GM10266 (cell line): Measurements from ENCODE around the gene GALNT4.

Experiments used
- DNase-seq: peaks from one replicate; pipeline ENCODE4 v3.0.0; 2012; ENCODE audit errors: extremely low spot score
- TF ChIP-seq, protein P1 (sequence below): IDR thresholded peaks from 2 replicates; pipeline ENCODE4 v1.5.1; 2012; ENCODE audit warnings: mild to moderate bottlenecking, low read depth; ENCODE audit not compliant: control insufficient read depth, insufficient read depth; ENCODE audit errors: missing control alignments

GALNT4 gene

DNA sequence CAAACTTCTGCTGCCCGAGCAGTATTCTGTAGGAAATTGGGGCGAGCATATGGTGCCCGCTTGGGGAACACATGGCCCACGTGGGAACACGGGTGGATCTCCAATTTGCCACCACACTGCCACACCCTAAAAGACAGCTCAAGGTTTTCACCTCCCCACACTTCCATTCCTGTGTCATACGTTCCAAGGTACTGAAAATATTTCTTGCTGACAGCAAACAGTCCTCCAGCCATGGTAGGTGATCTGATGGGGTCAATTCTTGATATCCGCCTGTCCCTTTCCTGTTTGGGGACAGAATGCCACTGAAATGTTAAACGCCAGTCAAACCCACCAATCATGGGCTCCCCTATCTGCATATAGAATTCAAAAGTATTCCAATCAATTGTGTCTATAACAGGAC, 1.2 kb downstream of the GALNT4 start:
- no peak for DNase-seq
- TF ChIP-seq, protein P1, sequence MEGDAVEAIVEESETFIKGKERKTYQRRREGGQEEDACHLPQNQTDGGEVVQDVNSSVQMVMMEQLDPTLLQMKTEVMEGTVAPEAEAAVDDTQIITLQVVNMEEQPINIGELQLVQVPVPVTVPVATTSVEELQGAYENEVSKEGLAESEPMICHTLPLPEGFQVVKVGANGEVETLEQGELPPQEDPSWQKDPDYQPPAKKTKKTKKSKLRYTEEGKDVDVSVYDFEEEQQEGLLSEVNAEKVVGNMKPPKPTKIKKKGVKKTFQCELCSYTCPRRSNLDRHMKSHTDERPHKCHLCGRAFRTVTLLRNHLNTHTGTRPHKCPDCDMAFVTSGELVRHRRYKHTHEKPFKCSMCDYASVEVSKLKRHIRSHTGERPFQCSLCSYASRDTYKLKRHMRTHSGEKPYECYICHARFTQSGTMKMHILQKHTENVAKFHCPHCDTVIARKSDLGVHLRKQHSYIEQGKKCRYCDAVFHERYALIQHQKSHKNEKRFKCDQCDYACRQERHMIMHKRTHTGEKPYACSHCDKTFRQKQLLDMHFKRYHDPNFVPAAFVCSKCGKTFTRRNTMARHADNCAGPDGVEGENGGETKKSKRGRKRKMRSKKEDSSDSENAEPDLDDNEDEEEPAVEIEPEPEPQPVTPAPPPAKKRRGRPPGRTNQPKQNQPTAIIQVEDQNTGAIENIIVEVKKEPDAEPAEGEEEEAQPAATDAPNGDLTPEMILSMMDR = no peak

DNA sequence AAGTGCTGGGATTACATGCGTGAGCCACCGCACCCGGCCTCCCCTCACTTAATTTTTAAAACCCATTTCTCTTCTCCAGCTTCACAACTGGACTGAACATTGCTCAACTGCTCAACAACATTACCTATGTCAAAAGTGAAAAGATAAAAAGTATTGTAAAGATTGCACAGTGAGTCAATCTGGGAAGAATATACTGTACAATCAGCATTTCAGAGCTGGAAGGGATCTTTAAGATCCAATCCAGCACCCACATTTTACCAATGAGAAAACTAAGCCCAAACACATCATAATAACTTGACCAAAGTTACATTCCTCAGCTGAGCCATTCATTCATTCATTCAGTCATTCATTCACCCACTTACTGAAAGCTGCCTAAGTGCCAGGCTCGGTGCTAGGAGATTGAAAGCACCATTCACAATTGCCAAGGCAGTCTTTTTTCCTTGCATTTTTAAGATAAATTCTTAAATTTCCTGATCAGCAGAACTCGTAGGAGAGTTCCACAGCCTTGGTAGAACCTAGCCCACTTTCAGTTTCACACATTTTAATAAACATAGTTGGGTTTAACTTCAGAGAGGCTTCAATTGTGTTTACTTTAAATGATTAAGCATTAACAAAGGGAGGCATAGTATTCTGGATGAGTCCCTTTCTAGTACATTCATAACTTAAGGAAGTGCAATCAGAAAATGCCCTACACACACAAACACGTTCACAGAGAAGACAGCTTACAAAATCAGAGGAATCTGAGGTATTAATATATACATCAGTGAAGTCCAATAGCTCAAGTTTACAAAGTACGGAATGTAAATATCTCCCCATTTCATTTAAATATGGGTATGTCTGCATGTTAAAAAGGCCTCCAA, 3.0 kb downstream of the GALNT4 start:
- TF ChIP-seq, protein P1 = no peak
- DNase-seq = no peak

DNA sequence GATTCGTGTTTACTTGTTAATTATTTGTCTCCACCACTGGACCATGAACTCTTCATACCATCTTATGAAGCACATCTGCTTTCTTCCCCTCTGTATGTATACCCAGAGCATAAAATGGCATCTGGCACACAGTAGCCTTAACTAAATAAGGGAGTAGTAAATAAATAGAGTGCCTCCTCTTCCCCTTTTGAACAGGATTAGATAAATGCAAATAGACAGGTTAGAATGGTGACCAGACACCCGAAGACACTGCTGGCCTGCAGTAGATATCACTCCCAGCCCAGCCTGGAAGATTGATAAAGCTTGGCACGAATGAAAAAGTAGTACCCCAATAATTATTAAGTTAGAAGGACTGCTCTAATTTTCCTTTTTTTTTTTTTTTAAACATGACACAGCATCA, 6.9 kb downstream of the GALNT4 start:
- no peak for DNase-seq
- TF ChIP-seq, protein P1 = no peak

DNA sequence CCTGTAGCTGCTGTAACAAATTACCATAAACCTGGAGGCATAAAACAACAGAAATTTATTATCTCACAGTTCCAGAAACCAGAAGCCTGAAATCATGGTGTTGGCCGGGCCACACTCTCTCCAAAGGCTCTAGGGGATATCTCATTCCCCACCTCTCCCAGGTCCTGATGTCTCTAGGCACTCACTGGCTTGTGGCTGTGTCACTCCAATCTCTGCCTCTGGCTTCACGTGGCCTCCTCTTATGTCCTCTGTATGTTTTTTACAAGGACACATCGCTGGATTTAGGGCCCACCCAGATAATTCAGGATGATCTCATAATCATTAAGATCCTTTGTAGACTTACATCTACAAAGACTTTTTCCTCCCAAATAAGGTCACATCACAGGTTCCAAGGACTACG, 8.0 kb downstream of the GALNT4 start:
- no peak for DNase-seq
- TF ChIP-seq, protein P1 = no peak

DNA sequence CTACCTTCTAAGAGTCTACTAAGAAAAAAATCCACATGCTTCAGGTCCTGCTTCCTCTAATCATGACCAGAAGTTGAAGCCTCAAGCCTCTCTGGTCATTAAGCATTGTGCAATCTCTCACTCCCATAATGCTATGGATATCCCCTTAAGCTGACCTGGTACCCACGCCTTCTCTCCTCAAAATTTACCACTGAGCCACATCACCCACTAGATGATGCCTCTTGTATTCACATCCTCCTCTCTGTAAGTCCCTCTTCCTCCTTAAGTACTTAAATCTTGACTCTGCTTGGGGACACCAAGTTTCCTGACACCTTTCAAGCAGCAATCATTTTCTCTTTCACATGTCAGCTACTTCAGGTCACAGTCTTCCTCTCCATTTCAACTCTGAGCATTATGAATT, 9.8 kb downstream of the GALNT4 start:
- DNase-seq = peak; percentile 35

DNA sequence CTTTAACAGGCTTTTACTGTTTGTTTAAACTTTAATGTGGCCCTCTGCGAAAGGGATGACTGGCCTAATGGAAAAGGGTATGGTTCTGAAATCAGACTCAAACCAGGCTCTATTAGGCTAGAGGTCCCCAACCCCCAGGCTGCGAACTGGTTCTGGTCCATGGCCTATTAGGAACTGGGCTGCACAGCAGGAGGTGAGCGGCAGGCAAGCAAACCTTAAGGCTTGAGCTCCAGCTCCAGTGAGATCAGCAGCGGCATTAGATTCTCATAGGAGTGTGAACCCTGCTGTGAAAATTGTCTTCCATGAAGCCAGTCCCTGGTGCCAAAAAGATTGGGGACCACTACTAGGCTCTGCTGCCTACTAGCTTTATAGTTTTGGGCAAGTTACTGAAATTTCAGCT, 11.1 kb downstream of the GALNT4 start:
- TF ChIP-seq, protein P1 = no peak
- no peak for DNase-seq

More for the DNA sequence above, 9.8 kb downstream of the GALNT4 start:
- TF ChIP-seq, protein P1 = no peak
